ENCODE results near the gene HEY2.

The HEY2 gene

DNA sequence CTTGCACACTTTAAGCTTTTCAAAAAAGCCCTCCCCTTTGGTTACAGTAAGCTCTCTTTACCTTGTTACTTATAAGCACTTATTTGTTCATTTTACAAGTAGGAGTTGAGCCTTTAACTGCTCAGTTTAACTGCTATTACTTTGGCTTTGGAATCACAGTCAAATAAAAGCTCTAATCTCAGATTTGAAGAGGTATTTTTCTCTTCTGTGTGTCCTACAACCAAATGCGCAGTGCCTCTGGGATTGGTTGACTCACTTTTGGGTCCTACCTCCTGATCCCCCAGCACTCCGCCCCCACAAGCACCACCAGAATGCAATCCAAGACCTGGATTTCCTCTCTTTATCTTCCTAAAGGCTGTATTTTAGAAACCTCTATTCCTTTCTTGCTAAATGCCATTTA is 43.8 kb downstream of the HEY2 start:
- peaks cover 32% of the 10 kb centered on the region for H3K4me1 ChIP-seq (ENCODE audit: low read length)

DNA sequence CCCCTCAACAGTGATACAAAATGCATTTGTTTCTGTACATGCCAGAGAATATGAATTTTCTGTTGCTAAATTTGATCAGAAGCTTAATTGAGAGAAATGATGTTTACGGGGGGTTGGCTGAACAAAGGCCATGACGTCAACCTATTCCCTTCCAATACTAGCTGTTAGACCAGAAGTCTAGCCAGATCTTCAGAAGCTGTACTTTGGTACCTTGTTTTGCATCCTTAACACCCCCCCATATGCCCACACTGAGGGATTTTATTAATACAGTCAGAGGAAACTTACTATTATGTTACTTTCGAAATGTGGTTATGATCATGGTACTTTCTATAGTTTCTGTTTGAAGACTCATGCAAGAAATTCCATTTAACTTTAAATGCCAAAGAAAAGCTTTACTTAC is 44.4 kb downstream of the HEY2 start:
- H3K4me2 ChIP-seq (ENCODE audit: low read depth, low read length) = no peak overlapping the region
- H3K36me3 ChIP-seq (replicated peaks; ENCODE audit: insufficient read depth, low read length) = no peaks in the 10 kb centered on the region
- no peak for DNase-seq
- no peaks in the 10 kb centered on the region for H3K9me2 ChIP-seq (replicated peaks; ENCODE audit: insufficient read depth, low read length)
- peaks cover 23% of the 10 kb centered on the region for H3F3A ChIP-seq (ENCODE audit: insufficient read depth, low read length)
- TF ChIP-seq, protein P1, sequence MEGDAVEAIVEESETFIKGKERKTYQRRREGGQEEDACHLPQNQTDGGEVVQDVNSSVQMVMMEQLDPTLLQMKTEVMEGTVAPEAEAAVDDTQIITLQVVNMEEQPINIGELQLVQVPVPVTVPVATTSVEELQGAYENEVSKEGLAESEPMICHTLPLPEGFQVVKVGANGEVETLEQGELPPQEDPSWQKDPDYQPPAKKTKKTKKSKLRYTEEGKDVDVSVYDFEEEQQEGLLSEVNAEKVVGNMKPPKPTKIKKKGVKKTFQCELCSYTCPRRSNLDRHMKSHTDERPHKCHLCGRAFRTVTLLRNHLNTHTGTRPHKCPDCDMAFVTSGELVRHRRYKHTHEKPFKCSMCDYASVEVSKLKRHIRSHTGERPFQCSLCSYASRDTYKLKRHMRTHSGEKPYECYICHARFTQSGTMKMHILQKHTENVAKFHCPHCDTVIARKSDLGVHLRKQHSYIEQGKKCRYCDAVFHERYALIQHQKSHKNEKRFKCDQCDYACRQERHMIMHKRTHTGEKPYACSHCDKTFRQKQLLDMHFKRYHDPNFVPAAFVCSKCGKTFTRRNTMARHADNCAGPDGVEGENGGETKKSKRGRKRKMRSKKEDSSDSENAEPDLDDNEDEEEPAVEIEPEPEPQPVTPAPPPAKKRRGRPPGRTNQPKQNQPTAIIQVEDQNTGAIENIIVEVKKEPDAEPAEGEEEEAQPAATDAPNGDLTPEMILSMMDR (IDR thresholded peaks at IDR 0.05; ENCODE audit: low read length) = no peak
- TF ChIP-seq EZH2 (optimal IDR thresholded peaks at IDR 0.05; ENCODE audit: low read depth, low read length) (no peak), EZH2phosphoT487 (IDR thresholded peaks at IDR 0.05; ENCODE audit: low read length) (no peak)
- H3K9me3 ChIP-seq (replicated peaks; ENCODE audit: insufficient read depth, low read length) = no peaks in the 10 kb centered on the region
- H3K4me1 ChIP-seq (ENCODE audit: low read length) = peaks cover 34% of the 10 kb centered on the region
- H3K4me3 ChIP-seq (ENCODE audit: low read length) = no peak overlapping the region
- 0 out of 2 replicates have a peak, but pooled peaks cover 9% of the 10 kb centered on the region for H3K79me2 ChIP-seq (ENCODE audit: low read length)
- H3K27ac ChIP-seq (ENCODE audit: low read length) = no peak overlapping the region
- no peaks in the 10 kb centered on the region for H4K20me1 ChIP-seq (ENCODE audit: insufficient read depth, low read length)
- H3K9ac ChIP-seq (ENCODE audit: low read length) = no peak overlapping the region
- no peak overlapping the region for H2AFZ ChIP-seq (ENCODE audit: low read length)
- H3K27me3 ChIP-seq (replicated peaks; ENCODE audit: insufficient read depth, low read length) = no peaks in the 10 kb centered on the region

More for the DNA sequence above, 43.8 kb downstream of the HEY2 start:
- no peak overlapping the region for H2AFZ ChIP-seq (ENCODE audit: low read length)
- no peak overlapping the region for H3K9ac ChIP-seq (ENCODE audit: low read length)
- no peak overlapping the region for H3K27ac ChIP-seq (ENCODE audit: low read length)
- no peak overlapping the region for H3K4me2 ChIP-seq (ENCODE audit: low read depth, low read length)
- H3K9me3 ChIP-seq (replicated peaks; ENCODE audit: insufficient read depth, low read length) = no peaks in the 10 kb centered on the region
- H3K27me3 ChIP-seq (replicated peaks; ENCODE audit: insufficient read depth, low read length) = no peaks in the 10 kb centered on the region
- H3K79me2 ChIP-seq (ENCODE audit: low read length) = 0 out of 2 replicates have a peak, but pooled peaks cover 9% of the 10 kb centered on the region
- H3F3A ChIP-seq (ENCODE audit: insufficient read depth, low read length) = peaks cover 25% of the 10 kb centered on the region
- no peak overlapping the region for H3K4me3 ChIP-seq (ENCODE audit: low read length)
- TF ChIP-seq EZH2 (optimal IDR thresholded peaks at IDR 0.05; ENCODE audit: low read depth, low read length) = no peak
- H3K36me3 ChIP-seq (replicated peaks; ENCODE audit: insufficient read depth, low read length) = no peaks in the 10 kb centered on the region
- H3K9me2 ChIP-seq (replicated peaks; ENCODE audit: insufficient read depth, low read length) = no peaks in the 10 kb centered on the region
- no peaks in the 10 kb centered on the region for H4K20me1 ChIP-seq (ENCODE audit: insufficient read depth, low read length)
- DNase-seq = no peak

DNA sequence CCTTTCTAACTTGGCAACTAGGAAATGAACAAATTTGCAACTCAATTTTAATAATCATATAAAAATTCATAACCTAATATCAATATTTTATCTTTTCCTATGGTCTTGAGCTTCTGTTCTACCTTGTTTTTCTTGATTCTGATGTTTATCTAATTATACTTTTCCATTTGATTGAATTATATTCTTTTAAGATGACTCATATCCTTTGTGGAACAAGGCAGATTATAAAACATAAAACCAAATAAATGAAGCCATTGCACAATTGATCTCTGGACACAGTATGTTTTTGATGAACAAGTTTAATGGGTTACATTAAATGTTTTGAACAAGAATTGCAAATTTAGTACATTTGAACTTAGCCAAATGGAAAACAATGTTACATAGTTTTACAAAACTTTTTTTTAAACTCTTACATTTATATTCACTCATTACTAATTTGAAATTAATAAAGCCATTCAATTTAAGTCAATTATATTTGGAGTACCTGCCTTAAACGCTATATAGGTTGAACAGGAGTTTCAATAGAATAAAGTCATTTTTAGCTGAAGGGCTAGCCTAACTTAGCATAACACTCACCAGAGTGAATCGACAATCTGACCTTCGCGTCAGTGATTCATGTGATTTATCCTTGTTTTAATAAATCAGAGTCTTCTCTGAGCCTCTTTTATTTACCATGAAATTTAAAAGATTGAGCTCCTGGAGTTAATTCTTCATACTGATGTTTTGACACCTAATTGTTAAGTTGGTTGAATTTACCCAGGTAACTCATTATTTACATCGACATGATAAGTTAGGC is 45.1 kb downstream of the HEY2 start:
- DNase-seq = no peak
- Histone ChIP-seq H3K9ac (ENCODE audit: low read length) (no peak overlapping the region), H3K27ac (ENCODE audit: low read length) (no peak overlapping the region), H3K27me3 (replicated peaks; ENCODE audit: insufficient read depth, low read length) (no peaks in the 10 kb centered on the region), H3K4me2 (ENCODE audit: low read depth, low read length) (no peak overlapping the region), H3F3A (ENCODE audit: insufficient read depth, low read length) (peaks cover 16% of the 10 kb centered on the region), H3K36me3 (replicated peaks; ENCODE audit: insufficient read depth, low read length) (no peaks in the 10 kb centered on the region), H3K4me1 (ENCODE audit: low read length) (peaks cover 32% of the 10 kb centered on the region), H3K9me3 (replicated peaks; ENCODE audit: insufficient read depth, low read length) (no peaks in the 10 kb centered on the region), H2AFZ (ENCODE audit: low read length) (no peak overlapping the region), H3K79me2 (ENCODE audit: low read length) (0 out of 2 replicates have a peak, but pooled peaks cover 9% of the 10 kb centered on the region), H3K9me2 (replicated peaks; ENCODE audit: insufficient read depth, low read length) (no peaks in the 10 kb centered on the region), H4K20me1 (ENCODE audit: insufficient read depth, low read length) (no peaks in the 10 kb centered on the region), H3K4me3 (ENCODE audit: low read length) (no peak overlapping the region)
- TF ChIP-seq EZH2phosphoT487 (IDR thresholded peaks at IDR 0.05; ENCODE audit: low read length) (no peak), EZH2 (optimal IDR thresholded peaks at IDR 0.05; ENCODE audit: low read depth, low read length) (no peak)
- TF ChIP-seq, protein P1 (IDR thresholded peaks at IDR 0.05; ENCODE audit: low read length) = no peak

DNA sequence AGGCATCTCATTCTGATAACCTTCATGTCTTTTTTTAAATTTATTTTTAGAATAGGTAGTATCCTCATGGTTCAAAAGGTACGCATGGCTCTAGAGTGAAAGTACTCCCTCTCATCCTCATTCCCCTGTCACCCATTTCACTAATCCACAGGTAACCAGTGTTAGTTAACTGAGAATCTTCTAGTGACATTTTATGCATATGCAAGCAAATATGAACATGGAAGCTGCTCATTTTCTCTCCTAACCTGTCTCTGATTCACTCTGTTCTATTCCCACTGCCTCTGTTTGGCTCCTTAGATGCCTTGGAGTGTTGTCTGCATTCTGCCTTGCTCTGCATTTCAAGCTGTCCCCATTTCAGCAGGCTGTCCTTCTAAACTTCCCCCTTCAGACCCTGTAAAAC is 45.9 kb downstream of the HEY2 start:
- Histone ChIP-seq H3K4me2 (ENCODE audit: low read depth, low read length) (no peak overlapping the region), H3K79me2 (ENCODE audit: low read length) (0 out of 2 replicates have a peak, but pooled peaks cover 9% of the 10 kb centered on the region), H3K4me1 (ENCODE audit: low read length) (peaks cover 31% of the 10 kb centered on the region), H4K20me1 (ENCODE audit: insufficient read depth, low read length) (no peaks in the 10 kb centered on the region), H3K4me3 (ENCODE audit: low read length) (no peak overlapping the region), H3K9me3 (replicated peaks; ENCODE audit: insufficient read depth, low read length) (no peaks in the 10 kb centered on the region), H3K27me3 (replicated peaks; ENCODE audit: insufficient read depth, low read length) (no peaks in the 10 kb centered on the region), H3K9ac (ENCODE audit: low read length) (no peak overlapping the region), H2AFZ (ENCODE audit: low read length) (no peak overlapping the region), H3F3A (ENCODE audit: insufficient read depth, low read length) (peaks cover 9% of the 10 kb centered on the region; the same call in 1 of the 2 replicates), H3K36me3 (replicated peaks; ENCODE audit: insufficient read depth, low read length) (no peaks in the 10 kb centered on the region), H3K9me2 (replicated peaks; ENCODE audit: insufficient read depth, low read length) (no peaks in the 10 kb centered on the region), H3K27ac (ENCODE audit: low read length) (no peak overlapping the region)
- TF ChIP-seq EZH2 (optimal IDR thresholded peaks at IDR 0.05; ENCODE audit: low read depth, low read length) (no peak), EZH2phosphoT487 (IDR thresholded peaks at IDR 0.05; ENCODE audit: low read length) (no peak)
- TF ChIP-seq, protein P1 (IDR thresholded peaks at IDR 0.05; ENCODE audit: low read length) = no peak
- no peak for DNase-seq
